Fibroblast of gingiva (primary cell): ENCODE measurements around the gene FBN2.
"Not testable (repeated sequence)": the region's sequence is repeated elsewhere in the genome, so short reads cannot be mapped to it uniquely, and the experiment has no call there.

Experiments
- DNase-seq: peaks from one replicate; pipeline ENCODE4 v3.0.0-alpha.2; 2011; ENCODE audit warnings: low read depth

The FBN2 gene

DNA sequence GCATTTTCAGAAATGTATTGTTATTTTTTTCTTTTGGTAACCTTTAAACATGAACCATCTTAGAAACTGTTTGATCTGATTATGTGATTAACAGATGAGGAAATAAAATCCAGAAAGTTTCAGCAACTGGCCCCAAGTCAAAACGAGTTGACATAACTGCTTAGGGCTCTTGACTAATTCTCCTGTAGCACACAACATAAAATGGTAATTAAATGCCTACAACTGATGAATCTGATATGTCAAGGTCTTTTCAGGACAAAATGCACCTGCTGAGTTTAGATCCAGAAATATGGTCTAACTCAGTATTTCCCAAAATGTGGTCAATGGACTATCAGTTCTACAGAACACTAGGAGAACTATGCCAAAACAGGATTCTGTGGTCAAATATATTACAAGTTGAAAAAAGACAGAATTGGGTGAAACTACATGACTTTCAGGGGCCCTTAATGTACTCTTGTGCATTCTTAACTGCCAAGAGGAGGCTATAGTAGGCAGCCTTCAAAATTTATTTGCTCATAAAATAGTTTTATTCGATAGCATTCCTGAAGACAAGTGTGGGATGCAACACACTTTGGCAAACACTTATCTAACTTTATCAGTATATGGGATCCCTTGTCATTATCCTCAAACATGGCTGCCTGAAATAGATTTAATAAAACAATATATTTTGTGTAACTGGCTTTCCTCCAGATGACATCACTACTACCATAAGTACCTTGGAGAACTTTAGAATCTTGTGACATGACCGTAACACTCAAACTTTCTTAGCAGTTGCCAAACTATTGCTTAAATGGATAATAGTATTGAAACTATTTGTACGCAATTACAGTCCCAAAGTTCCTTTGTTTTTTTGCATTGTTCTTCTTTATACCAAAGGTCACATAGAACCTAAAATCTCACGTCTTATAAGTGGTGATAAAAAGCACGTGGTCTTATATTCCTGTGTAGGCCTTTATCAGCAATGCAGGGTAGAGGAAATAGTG is 59.4 kb downstream of the FBN2 start:
- DNase-seq, result no peak

DNA sequence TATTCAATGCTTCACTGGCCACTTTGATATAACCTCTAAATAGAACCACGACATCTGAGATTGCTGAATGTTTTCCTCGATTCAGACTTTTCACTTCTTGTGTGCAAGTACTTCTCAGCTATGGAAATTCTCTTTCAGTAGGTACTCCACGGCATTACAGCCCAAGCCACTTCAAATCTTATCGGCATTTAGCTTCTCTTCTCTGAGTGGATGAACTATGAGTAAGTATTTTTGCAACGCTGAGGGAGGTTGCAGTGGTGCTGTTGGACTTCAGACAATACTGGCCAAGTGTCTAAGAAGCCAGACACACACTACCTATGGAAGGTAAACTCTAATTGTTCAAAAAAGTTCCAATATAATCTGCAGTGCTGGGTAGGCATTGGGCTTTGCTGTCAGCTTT is 60.1 kb downstream of the FBN2 start:
- no peak for DNase-seq

DNA sequence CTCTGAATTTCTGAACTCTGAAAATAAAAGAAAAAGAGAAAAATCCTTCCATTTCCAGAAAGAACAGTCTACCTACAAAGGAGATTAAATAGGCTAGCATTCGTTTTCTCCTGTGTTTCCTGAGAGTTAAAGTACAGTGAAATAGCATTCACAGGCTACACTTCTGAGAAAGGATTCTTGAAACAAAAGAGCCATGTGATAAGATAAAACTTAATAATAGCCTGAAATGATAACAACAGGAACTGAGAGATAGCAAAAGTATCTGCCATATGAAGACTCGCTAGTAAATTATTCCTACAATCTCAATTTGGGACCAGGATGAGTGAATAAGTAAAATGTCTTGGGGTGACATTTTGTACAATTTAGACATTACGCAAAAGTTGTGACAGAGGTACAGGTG is 62.4 kb downstream of the FBN2 start:
- DNase-seq, result no peak

DNA sequence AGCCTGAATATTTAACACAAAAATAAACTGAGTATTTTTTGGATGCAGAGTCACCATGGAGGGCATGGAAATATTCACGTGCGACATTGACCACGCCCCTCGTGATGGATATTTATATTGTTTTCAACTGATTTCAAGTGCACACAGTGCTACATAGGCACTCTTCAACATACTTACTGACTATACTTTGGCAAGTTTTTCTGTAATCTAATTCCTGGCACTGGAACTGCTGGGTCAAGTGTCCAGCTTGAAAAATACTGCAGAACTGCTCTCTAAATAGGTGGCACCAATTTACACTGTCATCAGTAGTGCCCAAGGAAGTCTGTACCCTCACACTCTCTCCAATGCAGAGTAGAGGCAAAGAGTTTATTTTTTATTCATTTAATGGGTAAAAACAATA is 65.1 kb downstream of the FBN2 start:
- no peak for DNase-seq

DNA sequence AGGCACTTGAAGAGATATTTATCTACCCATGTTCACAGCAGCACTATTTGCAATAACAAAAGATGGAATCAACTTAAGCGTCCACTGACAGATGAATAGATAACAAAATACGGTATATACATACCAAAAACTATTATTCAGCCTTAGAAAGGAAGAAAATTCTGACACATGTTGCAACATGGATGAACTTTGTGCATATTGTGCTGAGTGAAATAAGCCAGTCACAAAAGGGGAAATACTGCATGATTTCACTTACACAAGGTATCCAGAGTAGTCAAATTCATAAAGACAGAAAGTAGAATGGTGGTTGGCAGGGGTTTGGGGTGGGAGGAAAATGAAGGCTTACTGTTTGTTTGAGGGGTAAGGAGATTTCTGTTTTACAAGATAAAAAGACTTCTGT is 66.0 kb downstream of the FBN2 start:
- no peak for DNase-seq

DNA sequence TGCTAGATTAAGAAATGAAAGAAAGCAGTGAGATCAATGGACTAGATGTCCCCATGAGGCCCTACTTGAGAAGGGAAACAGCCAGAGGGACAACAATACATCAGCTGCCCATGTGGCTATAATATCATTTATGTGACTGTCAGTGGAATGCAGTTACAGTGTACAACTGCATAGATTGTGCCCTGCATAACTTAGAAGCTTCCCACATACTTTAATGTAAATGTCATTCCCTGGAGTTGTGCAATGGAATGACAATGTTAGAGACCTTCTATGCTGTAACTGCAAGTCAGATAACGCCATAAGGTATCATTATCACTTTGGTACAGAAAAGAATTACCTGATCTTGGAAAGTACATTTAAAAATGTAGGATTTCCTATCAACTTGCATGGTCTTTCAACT is 67.4 kb downstream of the FBN2 start:
- DNase-seq, result peak; percentile 39

DNA sequence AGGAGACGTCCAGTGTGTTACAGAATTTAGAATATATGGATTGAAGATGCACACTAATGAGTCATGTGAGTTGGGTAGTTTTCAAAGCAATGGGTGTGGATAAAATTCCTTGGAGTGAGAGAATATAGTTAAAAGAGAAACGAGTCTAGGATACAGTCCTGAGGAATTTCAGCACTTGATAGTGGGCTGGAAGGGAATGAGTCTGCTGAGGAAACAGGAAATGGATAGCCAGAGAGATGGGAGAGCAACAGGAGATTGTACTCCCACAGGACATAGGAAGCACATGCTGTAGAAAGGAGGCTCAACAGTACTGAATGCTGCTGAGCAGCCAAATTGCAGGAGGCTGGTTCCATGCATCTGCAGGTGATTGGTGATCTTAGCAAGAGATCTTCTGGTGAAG is 68.1 kb downstream of the FBN2 start:
- no peak for DNase-seq

DNA sequence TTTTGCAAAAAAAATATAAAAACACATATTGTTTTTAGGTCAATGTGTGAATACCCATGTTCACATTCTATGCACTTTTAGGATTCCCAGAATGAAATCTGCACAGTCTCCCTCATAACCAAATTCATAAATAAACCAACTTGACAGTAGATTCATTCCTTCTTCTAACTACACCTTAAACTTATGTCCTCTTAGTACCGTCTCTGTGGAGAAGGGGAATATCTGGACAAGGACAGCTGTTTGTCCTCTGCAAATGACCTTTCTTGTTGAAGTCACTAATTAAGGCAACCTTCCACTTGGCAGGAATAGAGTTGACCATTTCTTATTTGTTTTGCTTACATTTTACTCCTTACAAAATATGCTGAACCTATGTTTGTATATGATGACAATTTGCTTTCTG is 71.1 kb downstream of the FBN2 start:
- DNase-seq, result no peak

DNA sequence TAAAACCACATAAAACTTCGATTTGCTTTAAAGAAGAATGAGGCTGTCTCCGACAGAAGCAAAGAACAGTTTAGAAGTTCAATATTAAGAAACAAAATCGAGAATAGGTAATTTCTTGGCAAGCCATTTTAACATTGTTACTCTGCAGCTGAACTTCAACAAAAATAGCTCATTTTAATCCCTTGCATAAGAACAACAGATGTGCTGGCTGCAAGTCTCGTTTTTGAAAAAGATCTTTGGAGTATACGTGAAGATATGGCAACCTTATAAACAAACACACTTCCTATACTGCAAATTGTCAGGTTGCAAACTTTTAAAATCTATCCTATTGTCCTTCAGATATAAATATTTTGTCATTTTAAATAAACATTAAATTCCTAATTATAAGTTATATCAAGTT is 71.5 kb downstream of the FBN2 start:
- DNase-seq, result no peak

DNA sequence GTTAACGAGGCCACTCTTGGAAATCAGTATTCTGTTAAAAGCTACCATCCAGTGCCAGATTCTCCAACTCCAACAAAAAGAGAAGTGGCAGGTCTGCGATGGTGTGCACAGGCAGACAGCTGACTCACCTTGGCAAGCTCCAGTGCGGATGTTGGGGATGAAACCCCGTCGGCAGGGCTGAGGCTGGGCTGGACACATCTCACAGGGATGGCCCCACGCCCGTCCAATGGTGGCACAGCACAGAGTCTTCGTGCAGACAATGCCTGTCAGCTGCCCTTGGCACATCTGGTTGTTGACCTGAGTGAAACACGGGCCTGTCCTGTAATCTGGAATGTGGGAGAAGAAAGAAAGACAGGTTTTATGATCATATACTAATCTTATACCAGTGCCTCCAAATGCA is 73.4 kb downstream of the FBN2 start:
- peak; percentile 49 for DNase-seq

DNA sequence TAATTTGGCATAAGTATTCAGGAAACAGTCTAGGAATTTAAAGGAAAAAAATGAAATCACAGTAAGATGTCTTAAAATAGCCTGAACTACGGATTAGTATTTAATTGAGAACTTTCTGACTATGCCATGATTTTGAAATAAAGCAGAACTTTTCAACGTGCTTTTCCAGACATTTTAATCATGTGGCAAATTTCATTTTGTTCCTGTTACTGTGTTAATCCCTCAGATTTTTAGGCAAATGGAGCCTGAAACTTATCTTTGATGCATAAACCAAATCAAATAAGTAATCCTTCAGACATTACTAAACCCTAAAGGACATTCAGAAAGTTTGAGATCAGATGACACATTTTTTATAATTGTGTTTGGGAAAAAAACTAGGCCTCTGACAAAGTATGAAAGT is 75.7 kb downstream of the FBN2 start:
- DNase-seq, result no peak

DNA sequence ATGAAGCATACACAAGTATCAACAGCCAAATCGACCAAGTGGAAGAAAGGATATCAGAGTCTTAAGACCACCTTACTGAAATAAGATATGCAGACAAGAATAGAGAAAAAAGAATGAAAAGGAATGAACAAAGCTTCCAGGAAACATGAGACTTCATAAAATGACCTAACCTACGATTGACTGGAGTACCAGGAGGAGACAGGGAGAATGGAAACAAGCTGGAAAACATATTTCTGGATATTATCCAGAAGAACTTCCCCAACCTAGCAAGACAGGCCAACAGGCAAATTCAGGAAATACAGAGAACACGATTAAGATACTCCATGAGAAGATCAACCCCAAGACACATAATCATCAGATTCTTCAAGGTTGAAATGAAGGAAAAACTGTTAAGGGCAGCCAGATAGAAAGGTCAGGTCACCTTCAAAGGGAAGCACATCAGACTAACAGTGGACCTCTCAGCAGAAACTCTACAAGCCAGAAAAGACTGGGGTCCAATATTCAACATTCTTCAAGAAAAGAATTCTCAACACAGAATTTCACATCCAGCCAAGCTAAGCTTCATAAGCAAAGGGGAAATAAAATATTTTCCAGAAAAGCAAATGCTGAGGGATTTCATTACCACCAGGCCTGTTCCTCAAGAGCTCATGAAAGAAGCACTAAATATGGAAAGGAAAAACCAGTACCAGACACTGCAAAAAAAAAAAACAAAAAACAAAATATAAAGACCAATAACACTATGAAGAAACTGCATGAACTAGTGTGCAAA is 80.7 kb downstream of the FBN2 start:
- DNase-seq, result not testable (repeated sequence)

DNA sequence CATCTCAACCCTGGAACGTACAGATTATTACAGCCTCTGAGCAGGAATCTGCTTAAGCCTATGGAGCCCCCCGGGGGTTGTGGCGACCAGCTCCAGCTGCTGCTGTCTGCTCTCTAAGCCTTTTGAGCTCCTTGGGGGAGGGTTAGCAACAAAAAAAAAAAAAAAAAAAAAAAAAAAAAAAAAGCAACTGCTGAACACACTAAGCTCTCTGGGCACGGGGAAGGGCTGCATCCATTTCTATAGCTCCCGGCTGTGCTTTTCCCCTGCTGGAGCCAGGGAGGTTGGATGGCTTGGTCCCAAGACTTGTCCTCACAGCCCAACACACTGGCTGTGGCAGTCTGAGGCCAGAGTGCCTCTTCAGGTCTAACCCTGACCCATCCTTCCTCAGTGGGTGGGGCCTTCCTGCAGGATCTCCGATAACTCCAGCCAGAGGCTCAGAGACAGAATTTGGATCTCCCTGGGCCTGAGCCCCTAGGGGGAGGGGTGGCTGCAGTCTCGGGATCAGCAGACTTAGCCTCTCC is 82.1 kb downstream of the FBN2 start:
- peak; percentile 45 for DNase-seq

DNA sequence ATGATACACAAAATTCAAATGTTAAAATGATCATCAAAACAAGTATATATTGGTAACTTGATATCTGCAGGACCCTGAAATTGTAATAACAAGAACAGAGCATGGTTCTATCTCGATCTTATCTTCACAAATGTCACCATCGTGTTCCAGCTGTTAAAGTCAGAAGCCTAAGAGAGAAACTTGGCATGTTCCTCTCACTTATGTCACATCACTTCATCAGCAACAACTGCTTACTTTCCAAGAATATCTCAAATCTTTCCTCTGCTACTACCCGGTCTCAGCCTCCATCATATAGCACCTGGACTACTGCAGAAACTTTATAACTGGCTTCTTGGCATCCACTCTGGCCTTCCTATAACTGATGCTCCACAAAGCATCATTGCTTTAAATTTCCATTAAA is 84.9 kb downstream of the FBN2 start:
- no peak for DNase-seq

DNA sequence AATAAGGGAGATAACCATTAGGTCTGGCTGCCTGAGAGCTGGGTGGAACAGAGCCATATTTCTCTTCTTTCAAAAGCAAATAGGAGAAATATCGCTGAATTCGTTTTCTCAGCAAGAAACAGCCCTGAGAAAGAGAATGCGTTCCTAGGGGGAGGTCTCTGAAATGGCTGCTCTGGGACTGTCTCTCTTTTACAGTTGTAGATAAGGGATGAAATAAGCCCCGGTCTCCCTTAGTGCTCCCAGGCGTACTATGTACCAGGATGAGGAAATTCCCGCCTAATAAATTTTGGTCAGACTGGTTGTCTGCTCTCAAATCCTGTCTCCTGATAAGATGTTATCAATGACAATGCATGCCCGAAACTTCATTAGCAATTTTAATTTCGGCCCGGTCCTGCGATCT is 90.8 kb downstream of the FBN2 start:
- not testable (repeated sequence) for DNase-seq

DNA sequence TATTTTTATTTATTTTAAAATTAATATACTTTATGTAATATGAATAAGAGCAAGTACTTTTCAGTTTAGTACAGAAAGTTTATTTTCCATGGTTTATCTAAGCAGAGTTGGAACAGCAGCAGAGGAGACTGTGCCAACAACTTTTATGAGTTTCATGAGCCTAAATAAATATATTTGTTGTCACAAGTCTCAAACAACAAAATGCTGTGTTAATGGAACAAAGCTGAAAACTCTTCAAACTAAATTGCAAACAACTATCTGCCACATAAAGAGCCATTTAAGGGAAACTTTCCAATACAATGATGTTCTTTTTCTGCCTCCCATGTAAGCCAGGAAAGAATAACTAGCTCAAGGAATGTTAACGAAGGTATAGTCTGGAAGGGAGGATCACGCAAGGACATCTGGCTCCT is 96.1 kb downstream of the FBN2 start:
- no peak for DNase-seq

DNA sequence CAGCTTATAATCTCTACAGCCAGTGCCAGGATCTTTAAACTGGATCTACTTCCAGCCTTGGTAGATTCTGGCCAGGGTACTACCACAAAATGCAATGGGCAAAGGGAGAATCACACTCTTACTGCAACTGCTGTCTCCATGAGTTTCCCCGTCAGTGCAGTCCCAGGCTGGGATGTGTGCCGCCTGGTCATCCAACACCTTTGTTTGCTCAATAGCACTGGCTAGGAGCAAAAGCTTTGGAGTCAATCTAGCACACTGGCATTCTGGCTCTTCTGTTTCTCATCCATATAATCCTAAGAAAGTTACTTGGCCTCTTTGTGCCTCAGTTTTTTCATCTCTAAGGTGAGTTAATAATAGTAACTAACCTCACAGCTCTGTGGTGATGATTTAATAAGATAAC is 96.9 kb downstream of the FBN2 start:
- peak; percentile 55 for DNase-seq

DNA sequence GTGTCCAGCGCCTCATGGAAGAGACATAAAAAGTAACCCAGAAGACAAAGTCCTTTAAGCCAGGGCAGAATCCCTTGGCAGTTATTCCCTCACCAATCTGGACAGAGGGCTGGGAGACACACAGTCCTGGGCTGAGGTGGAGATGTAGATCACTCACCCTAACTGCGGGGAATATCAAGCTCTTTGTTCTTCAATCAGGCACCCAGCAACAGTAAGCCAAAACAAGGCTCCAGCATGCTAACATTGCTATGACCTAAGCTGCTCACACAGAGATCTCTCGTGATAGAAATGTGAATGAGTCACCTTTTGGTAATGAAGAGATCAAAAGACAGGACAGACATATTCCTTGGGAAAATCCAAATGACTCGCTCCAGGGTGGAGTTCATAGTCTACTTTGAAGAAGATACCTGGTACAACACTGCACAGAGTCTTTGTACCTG is 101.3 kb downstream of the FBN2 start:
- DNase-seq, result peak; percentile 70

DNA sequence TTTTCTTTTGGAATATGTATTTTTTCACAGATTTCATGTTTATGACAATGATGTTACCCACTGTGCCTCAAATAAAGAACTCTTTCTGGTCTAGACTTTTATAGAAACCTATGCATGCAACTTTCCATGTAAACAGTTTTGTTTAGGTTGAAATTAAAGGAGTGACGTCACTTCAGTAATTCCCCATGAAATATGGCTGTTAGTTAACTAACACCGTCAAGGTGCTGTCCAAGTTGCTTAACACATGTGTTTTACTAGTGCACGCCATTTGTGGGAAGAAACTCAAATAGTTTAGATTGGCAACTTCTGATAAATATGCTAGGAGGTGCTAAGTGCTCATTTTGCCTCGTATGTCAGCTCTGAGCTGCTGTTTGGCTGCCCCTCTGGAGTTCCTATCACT is 102.2 kb downstream of the FBN2 start:
- no peak for DNase-seq

DNA sequence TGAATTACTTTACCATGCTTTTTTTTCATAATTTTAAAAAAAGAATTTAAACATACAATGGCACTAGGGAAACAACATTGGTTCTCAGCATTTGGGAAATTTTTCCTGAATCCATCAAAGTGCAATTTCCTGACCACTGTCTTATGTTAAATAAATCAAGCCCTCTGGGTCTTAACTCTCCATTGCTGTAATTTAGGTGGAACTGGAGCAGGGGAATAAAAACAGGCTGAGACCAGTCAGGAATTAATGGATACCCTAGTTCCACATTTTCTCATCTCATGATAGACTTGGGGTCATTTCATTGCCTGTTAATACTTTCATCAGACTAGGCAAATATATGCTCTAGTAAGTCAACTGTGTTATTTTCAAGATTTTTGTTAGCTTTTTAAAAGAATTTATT is 103.1 kb downstream of the FBN2 start:
- DNase-seq, result no peak

DNA sequence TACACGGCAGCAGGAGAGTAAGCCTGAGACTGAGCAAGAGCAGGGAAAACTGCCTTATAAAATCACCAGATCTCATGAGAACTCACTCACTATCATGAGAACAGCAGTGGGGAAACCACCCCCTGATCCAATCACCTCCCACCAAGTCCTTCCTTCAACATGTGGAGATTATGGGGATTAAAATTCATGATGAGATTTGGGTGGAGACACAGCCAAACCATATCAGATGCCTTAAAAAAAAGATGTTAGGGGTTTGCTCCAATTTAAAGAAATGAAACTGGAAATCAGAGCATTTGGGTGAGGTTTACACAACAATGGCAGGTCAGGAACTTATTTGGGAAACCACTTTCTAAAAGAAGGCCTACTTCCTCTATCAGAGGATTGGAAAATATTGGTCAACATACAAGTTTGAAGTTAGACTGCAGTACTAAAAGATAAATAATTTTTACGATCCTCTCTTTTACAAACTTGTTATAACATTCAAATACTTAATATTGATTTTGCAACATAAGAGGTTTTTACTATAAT is 105.1 kb downstream of the FBN2 start:
- DNase-seq, result no peak

DNA sequence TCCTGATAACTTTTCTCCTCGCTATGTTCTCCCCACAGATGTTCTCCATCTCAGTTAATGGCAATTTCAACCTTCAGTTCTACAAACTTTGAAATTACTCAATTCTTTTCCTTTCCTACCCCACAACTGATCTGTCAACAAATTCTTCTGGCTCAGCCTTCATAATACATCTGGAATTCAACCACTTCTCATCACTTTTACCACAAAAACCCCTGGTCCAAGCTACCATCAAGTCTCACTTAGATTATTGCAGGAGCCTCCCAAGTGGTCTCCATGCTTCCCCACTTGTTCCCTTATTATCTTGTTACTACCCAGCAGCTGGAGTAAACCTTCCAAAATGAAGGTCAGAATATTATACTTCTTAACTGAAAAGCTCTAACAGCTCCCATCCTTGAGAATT is 110.1 kb downstream of the FBN2 start:
- no peak for DNase-seq

DNA sequence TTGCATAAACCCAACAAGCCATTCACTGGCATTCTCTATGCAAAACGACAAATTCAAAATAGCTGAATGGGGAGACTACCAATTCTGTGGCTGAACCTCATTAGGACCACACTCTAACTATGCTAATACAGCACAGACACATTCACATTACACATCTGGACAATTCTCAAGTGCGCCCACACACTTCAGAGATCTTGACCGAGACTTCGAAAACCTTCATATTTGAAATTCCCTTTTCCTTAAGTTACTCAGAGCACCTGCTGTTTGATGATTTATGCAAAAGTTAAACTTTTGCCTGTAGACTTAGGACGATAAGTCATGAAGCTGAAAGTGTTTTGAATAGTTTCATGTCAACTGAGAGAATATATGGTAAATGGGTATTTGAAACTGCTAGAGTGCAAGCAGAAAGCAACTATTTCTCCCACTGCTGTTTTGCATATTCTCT is 111.9 kb downstream of the FBN2 start:
- DNase-seq, result no peak
